Right lung (tissue), 5 donors: ENCODE data around the gene NEUROD2. TPM values are rescaled to one million over a fixed set of nuclear protein-coding genes. Genes with fewer than 3 reads are reported as not detected.

Source experiments
- DNase-seq, 2 donors: peaks; one replicate each; pipeline ENCODE4 v3.0.0-alpha.2; 2013
- polyA plus RNA-seq, 5 donors: library from polyadenylated mRNA; unstranded; fragments of 120-200 nt; gene quantifications; one replicate each; pipeline versions ENCODE4 v1.2.1 to v1.2.3, GENCODE V29; 2013; ENCODE audit warnings: inconsistent platforms in 1 of 5, low replicate concordance in 1 of 5; ENCODE audit not compliant: insufficient read length in 5 of 5, insufficient read depth in 1 of 5

Gene NEUROD2
- polyA plus RNA-seq, 5 donors, result 0.03 to 0.08 (median 0.04) TPM; not detected in 1

DNA sequence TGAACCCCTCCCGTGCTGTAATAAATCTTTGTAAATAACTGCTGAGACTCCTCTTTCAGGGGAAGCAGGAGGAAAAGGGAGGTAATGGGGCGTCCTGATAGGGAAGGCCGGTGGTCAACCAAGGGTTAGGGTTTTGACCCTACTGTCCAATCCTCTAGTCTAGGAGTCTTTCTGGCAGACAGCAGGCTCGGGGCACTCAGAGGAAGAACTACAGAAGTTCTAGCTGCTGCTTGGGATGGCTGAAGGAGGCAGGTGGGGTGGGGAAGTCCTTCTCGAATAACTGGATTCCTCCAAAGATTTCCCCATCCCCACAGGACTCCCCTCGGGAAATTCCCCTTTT is 28.8 kb upstream of the NEUROD2 start:
- DNase-seq, result no peak

DNA sequence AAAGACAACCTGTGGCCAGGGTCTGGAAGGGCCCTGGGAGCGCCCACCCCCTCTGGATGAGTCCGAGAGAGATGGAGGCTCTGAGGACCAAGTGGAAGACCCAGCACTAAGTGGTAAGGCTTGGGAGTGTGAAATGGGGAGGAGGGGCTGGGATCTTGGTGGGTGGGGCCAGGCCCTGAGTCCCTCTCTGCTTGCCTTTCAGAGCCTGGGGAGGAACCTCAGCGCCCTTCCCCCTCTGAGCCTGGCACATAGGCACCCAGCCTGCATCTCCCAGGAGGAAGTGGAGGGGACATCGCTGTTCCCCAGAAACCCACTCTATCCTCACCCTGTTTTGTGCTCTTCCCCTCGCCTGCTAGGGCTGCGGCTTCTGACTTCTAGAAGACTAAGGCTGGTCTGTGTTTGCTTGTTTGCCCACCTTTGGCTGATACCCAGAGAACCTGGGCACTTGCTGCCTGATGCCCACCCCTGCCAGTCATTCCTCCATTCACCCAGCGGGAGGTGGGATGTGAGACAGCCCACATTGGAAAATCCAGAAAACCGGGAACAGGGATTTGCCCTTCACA is 28.0 kb upstream of the NEUROD2 start:
- DNase-seq, result no peak

DNA sequence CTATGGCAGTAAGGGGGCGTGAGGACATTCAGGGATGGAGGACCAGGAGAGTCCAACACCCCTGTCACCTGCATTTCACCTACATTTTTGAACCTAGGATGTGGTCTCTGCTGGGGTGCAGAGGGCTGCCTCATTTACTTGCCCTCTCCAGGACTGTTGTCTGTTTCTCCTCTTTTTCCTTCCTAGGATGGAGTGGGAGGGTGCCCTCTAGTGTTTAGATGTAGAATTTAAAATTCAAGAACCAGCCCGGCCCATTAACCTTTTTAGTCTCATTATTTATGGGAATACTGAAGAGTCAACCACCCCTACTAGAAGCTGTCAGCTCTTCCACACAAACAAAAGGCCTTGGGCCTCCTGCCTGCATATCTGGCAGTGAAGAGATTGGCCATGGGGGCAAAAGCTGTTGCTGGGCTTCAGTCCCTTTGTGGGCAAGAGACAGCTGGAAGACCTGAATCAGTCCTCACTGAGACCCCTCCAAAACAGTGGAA is 26.7 kb upstream of the NEUROD2 start:
- DNase-seq, result no peak

DNA sequence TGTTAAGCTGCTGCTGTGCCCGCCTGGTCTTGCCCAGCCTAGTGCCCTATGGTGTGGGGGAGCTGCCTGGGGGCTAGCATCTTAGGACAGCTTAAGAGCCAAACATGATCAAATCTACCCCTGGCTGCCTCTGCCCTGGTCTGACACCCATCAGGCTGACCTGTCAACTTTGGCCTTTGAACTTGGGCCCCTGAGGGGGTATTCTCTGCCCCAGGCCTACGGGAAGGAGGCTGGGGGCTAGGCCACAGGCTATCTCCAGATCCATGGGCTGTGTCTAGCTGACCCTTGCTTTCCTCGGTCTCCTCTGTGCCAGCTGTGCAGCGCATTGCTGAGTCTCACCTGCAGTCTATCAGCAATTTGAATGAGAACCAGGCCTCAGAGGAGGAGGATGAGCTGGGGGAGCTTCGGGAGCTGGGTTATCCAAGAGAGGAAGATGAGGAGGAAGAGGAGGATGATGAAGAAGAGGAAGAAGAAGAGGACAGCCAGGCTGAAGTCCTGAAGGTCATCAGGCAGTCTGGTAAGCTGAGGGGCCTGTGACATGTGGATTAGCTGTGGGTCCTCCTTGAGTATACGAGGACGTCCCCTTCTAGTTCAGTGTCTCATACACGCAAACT is 26.0 kb upstream of the NEUROD2 start:
- DNase-seq, result no peak

DNA sequence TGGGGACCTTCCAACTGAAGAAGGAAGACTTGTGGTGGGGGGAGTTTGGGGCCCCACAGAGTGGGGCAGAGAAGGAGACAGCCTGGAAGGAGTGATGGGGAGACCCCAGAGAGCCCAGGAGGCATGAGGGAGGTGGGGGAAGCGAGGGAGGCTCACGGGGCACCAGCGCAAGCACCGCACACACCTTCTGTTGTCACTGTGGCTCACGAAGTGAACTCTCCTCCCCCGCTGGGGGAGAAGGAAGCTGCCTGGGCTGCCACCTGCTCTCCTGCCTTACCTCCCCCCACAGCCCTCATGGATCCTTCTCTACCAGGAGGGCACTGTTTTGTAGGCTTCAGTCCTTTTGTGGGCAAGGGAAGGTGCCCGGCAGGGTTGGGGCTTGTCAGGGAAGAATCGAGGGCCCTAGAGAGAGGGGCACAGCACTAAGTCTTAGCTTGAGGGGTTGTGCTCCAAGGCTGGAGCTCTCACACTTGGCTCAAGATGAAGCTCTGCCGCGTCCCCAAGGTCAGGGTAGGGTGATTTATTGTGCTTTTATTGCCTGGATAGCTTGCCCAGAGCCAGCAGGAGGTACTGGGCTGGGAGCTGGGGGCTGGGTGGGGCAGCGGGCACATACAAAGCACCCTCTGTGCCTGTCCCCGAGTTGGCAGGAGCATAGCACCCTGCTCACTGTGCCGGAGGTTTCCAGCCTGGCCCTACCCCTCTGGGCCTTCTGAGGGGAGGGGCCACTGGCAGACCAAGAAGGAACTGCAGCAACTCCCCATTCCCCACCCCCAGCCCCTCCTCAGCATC is 24.6 kb upstream of the NEUROD2 start:
- no peak for DNase-seq

DNA sequence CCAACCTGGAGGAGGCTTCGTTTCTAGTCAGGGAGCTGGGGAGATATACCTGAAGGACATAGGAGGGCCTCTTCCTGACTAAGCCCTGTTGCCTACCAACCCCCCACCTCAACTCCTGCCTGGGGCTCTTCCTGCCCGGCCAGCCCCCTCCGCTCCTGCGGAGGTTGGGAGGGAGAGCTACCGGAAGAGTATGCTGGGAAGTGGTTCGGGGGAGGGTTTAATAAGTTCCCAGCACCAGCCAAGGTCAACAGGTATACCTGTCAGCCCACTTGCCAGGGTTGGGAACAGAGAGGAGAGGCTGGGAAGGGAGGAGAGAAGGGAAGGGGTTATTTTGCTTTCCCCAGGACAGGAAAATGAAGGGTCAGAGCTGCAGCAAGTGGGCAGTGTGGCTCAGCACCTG is 23.7 kb upstream of the NEUROD2 start:
- DNase-seq, result no peak

DNA sequence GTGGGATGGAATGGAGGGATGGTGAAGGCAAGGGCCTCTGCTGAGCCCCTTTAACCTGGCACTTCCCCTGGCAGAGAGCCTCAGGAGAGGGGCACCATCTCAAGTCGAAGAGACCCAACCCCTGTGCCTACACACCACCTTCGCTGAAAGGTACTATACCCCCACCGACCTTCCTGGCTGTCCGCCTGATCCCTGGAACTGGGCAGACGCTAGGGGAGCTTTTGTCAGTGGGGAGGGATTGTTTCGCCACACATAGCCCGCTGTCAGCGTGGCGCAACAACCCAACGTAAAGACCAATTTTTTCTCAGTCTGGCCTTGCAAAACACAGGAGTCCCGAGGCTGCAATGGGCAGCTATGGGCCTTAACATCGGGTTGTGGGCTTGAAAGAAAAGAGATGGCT is 22.2 kb upstream of the NEUROD2 start:
- DNase-seq, result no peak

DNA sequence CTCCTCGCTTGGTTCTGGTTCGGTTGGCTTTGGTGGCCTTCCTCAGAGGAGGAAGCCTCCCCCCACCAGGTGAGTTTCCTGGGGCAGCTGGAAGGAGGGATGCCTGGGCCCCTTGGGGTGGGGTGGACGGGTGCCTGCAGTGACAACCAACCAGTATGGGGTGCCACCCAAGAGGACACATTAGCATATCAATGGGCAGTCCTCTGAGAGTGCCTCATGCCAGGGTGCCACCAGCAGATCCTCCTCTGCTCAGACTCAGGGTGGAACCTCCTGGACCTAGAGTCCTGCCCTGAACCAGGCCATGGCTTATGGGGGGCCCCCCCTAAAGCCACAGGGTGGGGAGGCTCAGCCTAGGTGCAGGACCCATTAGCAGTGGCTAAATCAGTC is 21.8 kb upstream of the NEUROD2 start:
- no peak for DNase-seq

DNA sequence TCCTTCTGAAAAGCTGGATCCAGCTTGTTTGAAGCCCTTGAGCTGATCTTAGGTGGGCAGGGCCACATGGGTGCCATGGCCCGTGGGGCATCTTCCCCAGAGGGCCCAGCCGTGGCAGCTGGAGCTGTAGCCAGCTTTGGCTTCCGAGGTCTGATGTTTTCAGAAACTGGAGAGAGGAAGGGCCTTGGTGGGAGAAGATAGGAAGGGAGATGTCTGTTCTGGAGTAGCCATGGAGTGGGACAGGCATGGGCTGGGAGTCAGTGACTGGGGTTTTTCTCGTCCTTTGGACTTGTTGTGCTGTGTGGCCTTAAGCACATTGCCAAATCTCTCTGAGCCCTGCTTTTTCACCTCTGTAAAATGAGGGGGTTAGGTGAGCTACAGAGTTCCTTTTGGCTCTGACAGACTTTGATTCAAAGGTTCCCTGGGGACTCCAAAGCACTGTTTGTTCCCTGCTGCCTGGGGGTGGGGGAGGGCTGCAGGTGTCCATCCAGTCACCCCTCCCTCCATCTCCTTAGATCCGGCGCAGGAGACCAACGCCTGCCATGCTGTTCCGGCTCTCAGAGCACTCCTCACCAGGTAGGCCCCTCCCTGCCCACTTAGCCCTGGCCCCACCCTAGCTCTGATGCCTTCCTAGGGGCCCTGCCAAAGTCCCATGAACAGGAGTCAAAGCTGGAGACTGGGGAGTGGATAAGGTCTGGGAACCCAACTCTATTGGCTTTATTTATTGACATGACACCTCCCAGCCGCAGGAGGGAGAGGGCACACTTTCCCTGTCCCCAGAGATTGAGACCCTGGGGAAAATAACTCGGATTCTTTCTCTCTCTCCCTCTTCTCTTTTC is 21.2 kb upstream of the NEUROD2 start:
- no peak for DNase-seq

DNA sequence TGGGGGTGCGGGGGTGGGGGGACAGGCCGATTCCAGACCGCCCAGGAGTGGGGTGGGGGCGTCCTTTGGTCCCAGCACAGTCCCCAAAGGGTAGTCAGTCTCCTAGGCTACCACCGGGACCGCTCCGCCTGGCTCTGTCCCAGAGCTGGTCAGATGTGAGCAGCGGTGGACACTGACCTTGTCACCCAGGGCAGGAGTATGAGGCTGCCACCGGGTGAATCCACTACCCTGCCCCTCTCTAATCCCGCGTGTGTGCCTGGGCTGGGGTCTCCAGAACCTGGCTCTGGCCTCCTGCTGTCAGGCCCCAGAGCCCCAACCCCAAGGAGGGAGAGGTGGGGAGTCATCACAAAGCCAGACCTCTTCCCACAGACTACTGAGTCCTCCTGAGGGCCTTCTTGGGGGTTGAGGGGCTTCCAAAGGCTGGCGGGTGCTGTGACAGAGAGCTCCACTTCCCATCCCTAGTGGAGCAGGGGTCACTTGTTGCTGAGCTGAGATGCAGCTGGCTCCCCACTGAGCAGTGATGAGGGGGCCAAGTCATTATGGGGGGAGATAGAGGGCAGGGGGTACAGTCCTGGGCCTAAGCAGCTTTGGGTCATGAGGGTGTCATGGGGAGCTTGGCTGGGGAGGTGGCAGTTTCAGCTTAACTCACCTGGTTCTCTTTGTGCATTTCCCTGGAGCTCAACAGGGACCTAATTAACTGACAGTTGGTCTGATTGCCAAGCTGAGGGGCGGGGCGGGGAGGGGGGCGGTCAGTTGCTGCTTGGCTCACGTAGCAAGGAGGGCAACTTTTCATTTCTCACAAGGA is 20.2 kb upstream of the NEUROD2 start:
- no peak for DNase-seq

DNA sequence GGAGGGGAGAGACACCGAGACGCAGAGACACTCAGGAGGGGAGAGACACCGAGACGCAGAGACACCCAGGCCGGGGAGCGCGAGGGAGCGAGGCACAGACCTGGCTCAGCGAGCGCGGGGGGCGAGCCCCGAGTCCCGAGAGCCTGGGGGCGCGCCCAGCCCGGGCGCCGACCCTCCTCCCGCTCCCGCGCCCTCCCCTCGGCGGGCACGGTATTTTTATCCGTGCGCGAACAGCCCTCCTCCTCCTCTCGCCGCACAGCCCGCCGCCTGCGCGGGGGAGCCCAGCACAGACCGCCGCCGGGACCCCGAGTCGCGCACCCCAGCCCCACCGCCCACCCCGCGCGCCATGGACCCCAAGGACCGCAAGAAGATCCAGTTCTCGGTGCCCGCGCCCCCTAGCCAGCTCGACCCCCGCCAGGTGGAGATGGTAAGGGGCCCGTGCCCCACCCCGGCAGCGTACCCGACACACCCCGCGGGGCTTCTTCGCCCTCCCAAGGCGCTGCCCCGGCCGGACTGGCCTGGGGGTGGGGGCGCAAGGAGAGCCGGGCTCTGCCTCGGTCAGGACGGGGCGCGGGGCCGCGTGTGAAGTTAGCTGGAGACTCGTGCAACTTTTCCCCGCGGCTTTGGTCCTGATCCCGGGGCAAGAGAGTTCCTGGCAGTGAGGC is 19.5 kb upstream of the NEUROD2 start:
- DNase-seq, result no peak

DNA sequence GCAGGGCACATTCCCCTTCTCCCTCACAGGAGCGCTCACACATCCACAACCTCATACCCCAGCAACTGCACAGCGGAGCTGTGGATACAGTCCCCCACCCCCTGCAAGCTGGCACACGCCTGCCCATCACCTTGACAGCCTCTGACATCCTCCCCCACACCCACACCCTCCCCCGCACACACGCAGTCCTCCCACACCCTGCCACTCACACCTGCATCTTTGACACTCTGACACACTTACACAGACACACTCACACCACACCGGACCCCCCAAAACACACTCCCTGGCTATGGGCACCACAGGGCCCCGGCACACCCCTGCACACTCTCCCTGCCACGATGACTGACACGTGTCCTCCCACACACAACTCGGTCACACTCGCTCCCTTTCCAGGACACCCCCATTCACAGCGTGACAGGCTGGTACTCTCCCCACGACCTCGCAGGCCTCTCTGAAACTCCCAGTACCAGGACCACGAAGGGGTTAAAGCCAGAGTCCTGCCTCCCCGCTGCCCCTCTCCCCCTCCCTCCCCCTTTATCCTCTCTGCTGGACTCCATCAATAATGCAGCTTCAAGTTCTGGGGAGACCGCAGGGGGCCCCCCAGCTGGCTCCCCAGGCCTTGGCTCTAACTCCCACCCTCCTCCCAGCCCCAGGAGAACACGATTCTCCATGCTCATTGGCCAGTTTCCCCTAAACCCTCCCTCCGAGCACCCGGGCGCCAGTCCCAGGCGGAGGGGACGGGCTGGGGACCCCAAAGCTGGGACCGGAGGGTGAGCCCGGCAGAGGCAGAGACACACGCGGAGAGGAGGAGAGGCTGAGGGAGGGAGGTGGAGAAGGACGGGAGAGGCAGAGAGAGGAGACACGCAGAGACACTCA is 18.7 kb upstream of the NEUROD2 start, which contains the start of gene PPP1R1B:
TSS of gene PPP1R1B (plus strand) at position 782 of the 876 bp plus-strand sequence. CDS start 441 bp downstream, outside the sequence.
- DNase-seq, result peak; percentile 49 to 52

DNA sequence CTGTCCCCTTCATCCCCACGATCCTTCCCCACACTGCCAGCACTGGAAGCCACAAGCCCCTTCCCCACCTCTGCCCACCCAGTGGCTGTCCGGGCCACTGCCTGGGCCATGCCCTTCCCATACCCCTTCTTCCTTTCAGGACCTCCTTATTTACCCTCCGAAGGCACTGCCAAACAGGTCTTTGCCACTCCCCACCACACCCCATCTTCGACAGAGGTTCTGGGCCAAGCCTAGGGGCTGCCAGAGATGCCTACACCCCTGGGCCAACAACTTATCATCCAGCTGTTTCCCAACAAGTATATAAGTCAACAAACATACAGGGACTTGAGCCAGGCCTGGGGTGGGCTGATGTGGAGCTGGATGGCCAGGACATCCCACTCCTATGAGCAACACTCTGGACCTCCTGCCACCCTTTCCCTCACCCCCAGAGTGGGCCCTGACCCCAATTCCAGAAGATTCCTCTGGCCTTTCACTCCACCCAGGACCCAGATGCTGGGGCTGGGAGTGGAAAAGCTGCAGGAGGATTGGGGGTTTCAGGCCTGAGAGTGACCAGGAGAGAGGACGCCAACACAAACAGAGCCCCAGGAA is 17.6 kb upstream of the NEUROD2 start:
- peak; percentile 83 to 84 for DNase-seq

DNA sequence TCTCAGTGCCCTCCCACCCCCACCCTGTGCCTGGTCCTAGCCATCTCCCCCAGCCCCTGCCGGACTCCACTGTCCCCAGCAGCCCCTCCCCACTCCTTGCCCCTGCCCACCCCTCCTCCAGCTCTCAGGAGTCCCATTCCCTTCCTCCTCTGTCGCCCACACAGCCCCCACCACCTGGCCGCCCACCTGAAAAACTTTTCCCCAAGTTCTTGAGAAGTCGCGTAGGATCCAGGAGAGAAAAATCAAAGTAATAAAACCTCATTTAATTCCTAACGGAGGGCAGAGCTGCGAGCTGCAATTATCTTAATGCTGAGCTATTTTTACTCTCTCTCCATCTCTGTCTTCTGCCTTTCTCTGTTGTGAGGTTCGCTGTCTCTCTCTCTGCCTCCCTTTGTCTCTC is 16.6 kb upstream of the NEUROD2 start:
- no peak for DNase-seq

DNA sequence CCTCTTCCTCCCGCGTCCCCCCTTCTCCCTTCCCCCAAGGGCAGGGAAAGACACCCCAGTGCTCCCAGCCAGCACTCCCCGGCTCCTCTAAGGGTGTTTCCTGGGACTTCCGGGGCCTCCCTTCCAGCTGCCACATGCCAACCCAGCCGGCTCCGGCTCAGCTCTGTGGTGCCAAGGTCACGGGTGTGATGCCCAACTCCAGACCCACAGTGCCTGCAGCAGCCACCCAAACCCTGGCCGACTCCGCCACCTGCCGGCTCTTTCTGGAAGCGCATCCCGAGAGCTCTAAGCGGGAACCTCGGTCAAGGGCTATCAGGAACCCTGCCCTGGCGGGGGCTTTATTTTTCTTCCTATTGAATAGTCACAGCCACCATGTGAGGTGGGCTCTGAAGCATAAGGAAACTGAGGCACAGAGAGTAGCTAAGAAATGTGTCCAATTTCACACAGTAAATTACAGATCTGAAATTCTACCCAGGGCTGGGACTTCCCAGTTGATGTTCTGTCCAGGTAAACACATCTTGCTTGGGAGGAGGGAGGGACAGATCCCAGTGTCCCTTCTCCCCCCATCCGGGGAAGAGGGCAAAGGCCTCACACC is 15.7 kb upstream of the NEUROD2 start:
- peak in 1 of 2 donors; percentile 63 for DNase-seq

DNA sequence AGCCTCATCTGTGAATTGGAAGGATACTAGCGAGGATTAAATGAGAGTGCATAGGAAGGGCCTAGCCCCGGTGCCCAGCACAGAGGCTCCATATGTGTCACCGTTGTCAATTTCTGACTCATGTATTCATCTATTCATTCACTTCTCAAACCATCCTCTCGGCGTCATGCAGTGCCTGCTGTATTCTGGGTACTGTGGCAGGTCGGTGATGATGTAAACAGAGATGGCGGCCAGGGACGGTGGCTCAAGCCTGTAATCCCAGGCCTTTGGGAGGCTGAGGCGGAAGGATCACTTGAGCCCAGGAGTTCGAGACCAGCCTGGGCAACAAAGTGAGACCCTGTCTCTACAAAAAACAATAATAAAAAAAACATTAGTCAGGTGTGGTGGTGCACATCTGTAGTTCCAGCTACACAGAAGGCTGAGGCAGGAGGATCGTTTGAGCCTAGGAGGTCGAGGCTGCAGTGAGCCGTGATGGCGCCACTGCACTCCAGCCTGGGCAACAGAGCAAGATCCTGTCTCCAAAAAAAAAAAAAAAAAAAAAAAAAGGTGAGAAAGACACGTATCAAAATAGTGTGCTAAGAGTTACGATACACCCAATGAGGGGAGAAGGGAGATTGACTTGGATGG is 14.8 kb upstream of the NEUROD2 start:
- DNase-seq, result no peak

DNA sequence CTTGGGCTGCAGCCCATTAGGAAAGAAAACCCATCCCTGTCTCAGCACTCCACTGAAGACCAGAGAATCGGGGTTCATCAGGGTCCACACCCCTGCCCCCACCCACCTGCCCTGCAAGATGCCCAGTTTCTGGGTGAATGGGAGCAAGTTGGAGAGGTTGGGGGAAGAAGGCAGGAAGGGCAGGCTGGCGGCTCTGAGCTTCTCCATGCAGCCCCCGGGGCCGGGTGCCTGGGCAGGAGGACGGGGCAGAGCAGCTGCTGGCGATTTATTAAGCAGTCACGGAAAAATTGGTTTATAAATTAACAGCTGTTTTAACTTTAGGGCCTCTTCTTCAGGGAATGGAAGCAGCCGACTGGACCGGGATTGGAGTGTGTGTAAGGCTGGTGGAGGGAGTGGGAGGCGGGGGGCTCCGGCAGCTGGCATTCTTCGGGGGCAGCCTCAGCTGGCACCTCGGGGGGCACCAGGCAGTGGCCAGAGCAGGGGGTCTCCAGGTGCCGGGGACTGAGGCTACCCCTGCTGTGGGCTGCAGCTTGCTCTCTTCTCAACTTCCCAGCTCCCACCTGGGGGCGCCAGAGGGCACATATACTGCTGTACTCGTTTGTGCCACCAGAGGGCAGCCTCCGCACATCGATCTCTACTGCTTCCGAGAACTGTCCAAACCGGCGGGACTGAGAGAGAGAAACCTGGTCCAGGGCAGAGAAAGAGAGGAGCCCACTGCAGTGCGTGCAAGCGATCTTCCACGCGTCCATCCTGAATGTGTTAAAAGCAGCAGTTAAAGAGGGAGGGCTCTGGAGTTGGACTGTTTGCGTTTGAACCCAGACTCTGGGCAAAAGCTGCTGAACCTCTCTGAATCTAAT is 14.0 kb upstream of the NEUROD2 start:
- peak; percentile 77 to 88 for DNase-seq

DNA sequence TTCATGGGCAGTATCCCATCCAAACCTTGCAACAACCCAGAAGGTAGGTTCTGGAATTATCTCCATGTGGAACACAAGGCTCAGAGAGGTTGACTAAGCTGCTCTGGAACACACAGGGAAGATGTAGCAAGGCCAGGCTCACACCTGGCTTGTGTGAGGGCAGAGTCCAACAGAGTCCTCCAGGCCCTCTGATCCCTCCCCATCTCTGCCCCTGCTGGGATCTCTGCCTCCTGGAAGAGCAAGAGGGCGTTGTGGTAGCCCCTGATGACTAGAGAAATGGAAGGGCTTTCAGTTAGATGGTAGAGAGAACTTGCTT is 12.0 kb upstream of the NEUROD2 start:
- no peak for DNase-seq
